Psoas muscle (tissue), 8 donors: ENCODE measurements around the gene PDE5A. TPM values are rescaled to one million over a fixed set of nuclear protein-coding genes. Genes with fewer than 3 reads are reported as not detected.
"Not testable (repeated sequence)": the region's sequence is repeated elsewhere in the genome, so short reads cannot be mapped to it uniquely, and the experiment has no call there.

ENCODE experiments used
- ATAC-seq, 4 donors: fragments of 200-7000 bp; cut with Tn5 transposase; one replicate each; pipeline ENCODE4 v1.9.1; 2020; ENCODE audit warnings: moderate library complexity in 3 of 4, mild to moderate bottlenecking in 2 of 4
- DNase-seq, 2 donors: peaks; one replicate each; pipeline ENCODE4 v3.0.0-alpha.2; 2020
- H3K27ac ChIP-seq: fragments of 200-600 bp; one replicate; pipeline ENCODE4 v1.8.0; 2022
- H3K27me3 ChIP-seq, 3 donors: fragments of 200-600 bp in 1 of 3; one replicate each; pipeline versions ENCODE4 v1.6.1 to v1.8.0; 2013 to 2022; ENCODE audit warnings: low read length in 2 of 3, mild to moderate bottlenecking in 2 of 3, moderate library complexity in 1 of 3; ENCODE audit not compliant: insufficient read depth in 3 of 3
- H3K36me3 ChIP-seq, 2 donors: fragments of 200-600 bp in 1 of 2; one replicate each; pipeline versions ENCODE4 v1.6.1 to v1.8.0; 2013 to 2022; ENCODE audit warnings: low read depth in 1 of 2, mild to moderate bottlenecking in 1 of 2, moderate library complexity in 1 of 2; ENCODE audit not compliant: insufficient read depth in 1 of 2
- H3K4me1 ChIP-seq: fragments of 200-600 bp; one replicate; pipeline ENCODE4 v1.8.0; 2022
- H3K4me3 ChIP-seq: fragments of 200-600 bp; one replicate; pipeline ENCODE4 v1.8.0; 2022; ENCODE audit warnings: mild to moderate bottlenecking
- H3K9me3 ChIP-seq: fragments of 200-600 bp; one replicate; pipeline ENCODE4 v1.8.0; 2022
- CTCF ChIP-seq: fragments of 200-600 bp; IDR thresholded peaks from one replicate; pipeline ENCODE4 v1.8.0; 2022; ENCODE audit warnings: antibody characterized with exemption
- WGBS, 3 donors: extraction: QIAGEN DNeasy Blood & Tissue Kit; methylation state at CpG; one replicate each; pipeline versions ENCODE4 v1.1.6 to v1.1.7; 2013; 5-methylcytosine and 5-hydroxymethylcytosine counted together
- intact Hi-C, 2 donors: fragments of 100-400 bp; cut with DNase I; formaldehyde crosslinking; loops; one replicate each; pipeline versions ENCODE4 v1.11.0 to v1.14.2; 2022
- polyA plus RNA-seq, 3 donors: library from polyadenylated mRNA; stranded (reverse); fragments of 200-250 nt; gene quantifications; one replicate each; pipeline ENCODE4 v1.2.3, GENCODE V29; 2013
- total RNA-seq, 4 donors: library from RNA; stranded (reverse); fragmentation: NEBNext Ultra II Directional in 2 of 4; extraction: Animal tissue kit (Norgen Biotek cat#: 25700) in 2 of 4; gene quantifications; one replicate each; pipeline versions ENCODE4 v1.2.1 to v1.2.4, GENCODE V29; 2021 to 2023
- donor health status: healthy with polysubstance abuse.
- donor health status: DM: no; HTN: no; CAD: no; lungs with moderate emphysema.
- donor health status: Bipolar disorder and iron deficiency.
- donor health status: healthy.
- donor health status: DM: yes; HTN: yes; CAD: no.
- donor health status: DM: no; HTN: no; CAD: no.
- donor health status: DM: no; HTN: no; CAD: no.
- donor health status: DM: yes; HTN: yes; CAD: no.

Gene PDE5A
- total and polyA plus RNA-seq, 7 donors: 0.60 to 21.1 (median 4.4) TPM

- no peak for DNase-seq
- Histone ChIP-seq H3K27me3 (peaks cover 0 to 3% (median 0%) of the 10 kb centered on the region in 3 donors), H3K9me3 (no peaks in the 10 kb centered on the region), H3K4me1 (no peaks in the 10 kb centered on the region), H3K27ac (no peak overlapping the region), H3K4me3 (no peak overlapping the region), H3K36me3 (no peaks in the 10 kb centered on the region)
- no peak for ATAC-seq
- intact Hi-C loops: no loop called here
- TF ChIP-seq CTCF: no peak
- WGBS, 3 donors: 65 to 74% (median 69%) methylated on average over 3 of the region's 3 CpGs
Measured at GRCh38 chr4:119664168-119664907, 35.7 kb upstream of the PDE5A start.

DNA sequence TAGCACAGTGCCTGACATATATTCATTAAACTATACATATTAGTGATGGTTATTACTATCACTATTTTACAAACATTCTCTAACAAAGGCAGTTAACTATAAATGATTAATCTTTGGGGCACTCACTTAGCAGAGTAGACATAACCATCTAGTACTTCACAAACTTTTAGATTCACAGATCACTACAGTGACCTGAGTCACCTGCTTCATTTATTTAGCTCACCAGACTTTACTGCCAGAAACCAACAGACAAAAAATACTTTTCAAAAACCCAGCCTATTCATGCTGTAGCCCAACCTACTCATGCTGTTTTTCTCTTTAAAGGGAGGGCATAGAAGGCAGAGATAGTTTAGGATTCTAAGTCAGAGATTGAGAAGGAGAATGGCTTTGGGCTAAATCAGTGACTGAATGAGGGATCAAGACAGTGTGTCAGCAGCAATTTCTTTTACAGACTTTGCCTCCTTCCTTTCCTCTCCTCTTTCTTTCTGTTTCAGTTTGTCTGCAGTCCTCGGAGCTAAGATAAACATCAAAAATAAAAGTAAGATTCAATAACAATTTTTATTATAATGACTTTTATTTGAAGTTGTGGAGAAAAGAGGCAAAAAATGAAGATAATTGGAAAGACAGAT is 34.7 kb upstream of the PDE5A start:
- H3K27ac ChIP-seq: no peak overlapping the region
- no peaks in the 10 kb centered on the region for H3K36me3 ChIP-seq
- H3K4me1 ChIP-seq: no peaks in the 10 kb centered on the region
- 59 to 91% (median 63%) methylated on average over 1 of the region's 1 CpG for WGBS, 3 donors
- no peak overlapping the region for H3K4me3 ChIP-seq
- no peak for TF ChIP-seq CTCF
- intact Hi-C loops: no loop called here
- H3K9me3 ChIP-seq: no peaks in the 10 kb centered on the region
- peaks cover 0 to 3% (median 0%) of the 10 kb centered on the region in 3 donors for H3K27me3 ChIP-seq
- ATAC-seq: no peak
- DNase-seq: no peak

- intact Hi-C loops, DNase-seq, H3K9me3 ChIP-seq, H3K4me3 ChIP-seq, H3K27ac ChIP-seq, ATAC-seq, H3K4me1 ChIP-seq, H3K27me3 ChIP-seq, H3K36me3 ChIP-seq: not testable (repeated sequence)
- 51 to 74% (median 71%) methylated on average over 2 of the region's 2 CpGs for WGBS, 3 donors
Measured at GRCh38 chr4:119662612-119663011, 34.0 kb upstream of the PDE5A start.

DNA sequence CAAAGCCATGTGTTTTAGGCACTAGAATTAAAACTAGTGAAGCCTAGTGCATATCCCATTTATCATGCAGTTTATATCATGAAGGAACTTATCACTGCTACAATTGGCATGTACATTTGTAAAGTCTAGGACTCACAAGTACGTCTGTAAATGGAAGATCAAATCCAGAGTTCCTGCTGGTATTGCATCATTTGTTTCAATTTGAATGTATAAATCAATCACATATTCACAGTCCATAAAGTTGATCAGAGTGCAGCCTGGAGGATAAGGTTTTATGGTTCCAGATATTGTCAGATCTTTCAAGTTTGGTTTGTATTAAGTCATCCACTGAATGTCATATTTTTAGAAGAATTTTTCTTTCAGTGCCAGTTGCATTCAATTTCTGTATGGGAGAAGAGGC is 32.6 kb upstream of the PDE5A start:
- WGBS, 3 donors: 37 to 51% (median 45%) methylated on average over 1 of the region's 1 CpG
- H3K36me3 ChIP-seq: no peaks in the 10 kb centered on the region
- no peak for DNase-seq
- H3K4me3 ChIP-seq: no peak overlapping the region
- peaks cover 0 to 3% (median 0%) of the 10 kb centered on the region in 3 donors for H3K27me3 ChIP-seq
- no peak for ATAC-seq
- no peak for TF ChIP-seq CTCF
- H3K27ac ChIP-seq: no peak overlapping the region
- no peaks in the 10 kb centered on the region for H3K4me1 ChIP-seq
- intact Hi-C loops: no loop called here
- no peaks in the 10 kb centered on the region for H3K9me3 ChIP-seq

DNA sequence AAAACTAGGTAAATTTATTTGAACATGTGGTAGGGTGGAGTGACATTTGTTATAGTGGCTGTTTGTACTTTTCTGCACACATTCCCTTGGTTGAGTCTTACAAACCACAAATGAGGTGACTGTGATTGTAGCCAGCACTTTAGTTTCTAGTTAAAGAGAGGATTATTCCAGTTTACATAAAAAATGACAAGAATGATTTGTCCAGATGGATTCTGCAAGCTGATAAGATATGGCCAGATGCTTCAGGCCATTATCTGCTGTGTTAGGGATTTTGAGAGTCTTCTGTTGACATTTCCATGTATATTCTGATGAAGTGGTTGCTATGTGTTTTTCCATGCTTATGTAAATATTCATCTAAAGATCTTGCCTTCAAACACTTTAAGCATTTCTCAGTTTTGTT is 31.0 kb upstream of the PDE5A start:
- Histone ChIP-seq H3K4me3 (no peak overlapping the region), H3K27me3 (peaks cover 0 to 3% (median 0%) of the 10 kb centered on the region in 3 donors), H3K36me3 (no peaks in the 10 kb centered on the region), H3K9me3 (no peaks in the 10 kb centered on the region), H3K4me1 (no peaks in the 10 kb centered on the region), H3K27ac (no peak overlapping the region)
- no peak for DNase-seq
- intact Hi-C loops: no loop called here
- no peak for ATAC-seq
- no peak for TF ChIP-seq CTCF
